Measurements from ENCODE around the gene NPR3. TPM values are rescaled to one million over a fixed set of nuclear protein-coding genes. Genes with fewer than 3 reads are reported as not detected.

The NPR3 gene
- total and polyA plus RNA-seq, 5 donors: 12.6 to 85.3 (median 62.3) TPM

- Histone ChIP-seq H3K4me3 (ENCODE audit: low read length) (no peak overlapping the region), H3K27ac (ENCODE audit: low read length) (no peak overlapping the region), H3K27me3 (ENCODE audit: control insufficient read depth, insufficient read depth) (no peaks in the 10 kb centered on the region), H3K4me1 (ENCODE audit: control insufficient read depth, insufficient read depth, low read length) (no peaks in the 10 kb centered on the region), H3K9me3 (ENCODE audit: control insufficient read depth, low read length) (peaks cover 2% of the 10 kb centered on the region)
- ATAC-seq (no peak), DNase-seq (no peak)
- intact Hi-C loops (cut with DNase I): no loop called here
These were observed 18.5 kb downstream of the NPR3 start for GRCh38 chr5:32729651-32730050.

DNA sequence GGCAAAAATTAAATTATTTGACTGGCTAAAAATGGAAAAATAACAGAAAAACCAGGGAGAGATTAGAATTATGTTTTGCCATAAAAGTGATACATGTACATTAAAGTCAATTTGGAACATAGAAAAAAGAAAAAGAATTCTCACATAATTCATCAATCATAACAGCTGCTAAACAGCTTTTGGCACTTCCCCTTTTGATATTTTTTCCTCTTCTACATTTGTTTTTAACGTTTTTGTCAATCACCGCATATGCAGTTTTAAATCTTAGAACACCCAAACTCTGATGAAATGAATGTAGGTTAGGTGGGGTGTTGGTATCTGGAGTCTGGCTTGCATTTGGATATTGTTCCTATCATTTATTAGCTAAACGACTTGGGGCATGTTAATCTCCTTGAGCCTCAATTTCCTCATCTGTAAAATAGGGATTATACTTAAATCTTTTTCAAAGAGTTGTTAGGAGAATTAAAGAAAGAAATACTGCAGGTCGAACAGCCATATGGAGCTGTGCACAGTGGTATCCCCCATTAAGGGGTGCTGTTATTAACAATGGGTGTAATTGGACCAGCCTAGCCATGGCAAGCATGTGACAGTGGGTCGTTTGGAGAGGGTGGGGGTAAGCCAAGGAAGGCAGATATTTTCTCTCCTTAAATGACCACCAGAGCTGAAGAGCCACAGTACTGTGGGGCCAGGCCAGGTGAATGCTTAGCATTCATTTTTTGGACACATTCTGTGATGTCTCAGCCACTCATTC is 22.6 kb downstream of the NPR3 start:
- H3K4me1 ChIP-seq (ENCODE audit: control insufficient read depth, insufficient read depth, low read length): peaks cover 3% of the 10 kb centered on the region
- ATAC-seq: peak in 1 of 2 donors; percentile 14
- intact Hi-C loops (cut with DNase I): no loop called here
- no peak overlapping the region for H3K27ac ChIP-seq (ENCODE audit: low read length)
- no peaks in the 10 kb centered on the region for H3K27me3 ChIP-seq (ENCODE audit: control insufficient read depth, insufficient read depth)
- H3K4me3 ChIP-seq (ENCODE audit: low read length): no peak overlapping the region
- WGBS: 65% methylated on average over 5 of the region's 5 CpGs
- DNase-seq: no peak
- H3K9me3 ChIP-seq (ENCODE audit: control insufficient read depth, low read length): no peaks in the 10 kb centered on the region

DNA sequence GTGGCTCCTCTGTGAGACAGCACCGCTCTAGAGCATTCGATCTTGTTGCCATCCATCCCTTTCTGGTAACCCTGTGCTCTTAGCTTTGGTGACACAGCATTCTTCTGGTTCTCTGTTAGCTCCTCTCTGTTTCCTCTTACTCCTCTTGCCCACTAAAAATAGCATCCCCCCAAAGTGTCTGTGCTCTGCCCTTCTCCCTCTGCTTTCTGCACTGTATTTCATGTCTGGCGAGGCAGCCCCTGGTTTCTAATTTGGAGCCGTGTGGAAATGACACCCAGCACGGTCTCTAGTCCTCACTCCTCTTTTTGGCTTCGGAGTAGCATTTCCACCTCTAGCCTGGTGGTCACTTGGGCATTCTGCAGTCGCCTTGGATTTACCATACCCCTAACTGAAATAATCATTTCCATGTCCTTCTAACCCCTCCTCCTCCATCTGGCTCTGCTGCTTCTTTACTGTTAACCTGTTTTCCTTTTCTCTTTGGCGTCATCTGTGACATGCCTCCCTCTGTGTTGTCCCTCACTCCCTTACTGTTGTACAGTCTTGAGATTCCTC is 23.8 kb downstream of the NPR3 start:
- Histone ChIP-seq H3K9me3 (ENCODE audit: control insufficient read depth, low read length) (no peaks in the 10 kb centered on the region), H3K4me1 (ENCODE audit: control insufficient read depth, insufficient read depth, low read length) (peaks cover 3% of the 10 kb centered on the region), H3K27ac (ENCODE audit: low read length) (no peak overlapping the region), H3K4me3 (ENCODE audit: low read length) (no peak overlapping the region), H3K27me3 (ENCODE audit: control insufficient read depth, insufficient read depth) (no peaks in the 10 kb centered on the region)
- ATAC-seq (peak in 1 of 2 donors; percentile 30), DNase-seq (no peak)
- intact Hi-C loops (cut with DNase I): no loop called here
- WGBS: 73% methylated on average over 8 of the region's 8 CpGs

DNA sequence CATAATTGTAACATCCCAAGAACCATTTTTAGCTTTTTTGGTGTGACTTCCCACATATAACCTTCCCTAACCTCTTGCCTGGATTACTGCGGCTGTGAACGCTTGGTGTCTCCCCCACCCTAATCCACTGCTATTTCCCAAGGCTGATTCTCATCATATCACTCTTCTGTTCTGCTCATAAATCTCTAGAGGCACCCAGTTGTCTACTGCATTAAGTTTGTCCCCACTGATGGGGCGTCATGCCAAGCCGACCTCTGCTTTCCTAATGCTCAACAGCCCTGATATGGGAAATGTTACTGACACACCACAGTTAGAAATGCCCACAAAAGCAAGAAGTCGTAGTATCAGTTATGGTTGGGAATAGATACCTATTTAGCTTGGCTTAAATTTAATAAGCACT is 24.4 kb downstream of the NPR3 start:
- no peaks in the 10 kb centered on the region for H3K9me3 ChIP-seq (ENCODE audit: control insufficient read depth, low read length)
- H3K4me1 ChIP-seq (ENCODE audit: control insufficient read depth, insufficient read depth, low read length): peaks cover 3% of the 10 kb centered on the region
- H3K27me3 ChIP-seq (ENCODE audit: control insufficient read depth, insufficient read depth): no peaks in the 10 kb centered on the region
- no peak overlapping the region for H3K4me3 ChIP-seq (ENCODE audit: low read length)
- intact Hi-C loops (cut with DNase I): no loop called here
- H3K27ac ChIP-seq (ENCODE audit: low read length): no peak overlapping the region
- ATAC-seq: peak; percentile 44 to 63
- 72% methylated on average over 5 of the region's 5 CpGs for WGBS
- peak; percentile 33 to 77 (median 75) for DNase-seq

GRCh38 chr5:32736842-32737241 is 25.7 kb downstream of the NPR3 start:
- DNase-seq: no peak
- WGBS: 57% methylated on average over 3 of the region's 3 CpGs
- intact Hi-C loops (cut with DNase I): no loop called here

DNA sequence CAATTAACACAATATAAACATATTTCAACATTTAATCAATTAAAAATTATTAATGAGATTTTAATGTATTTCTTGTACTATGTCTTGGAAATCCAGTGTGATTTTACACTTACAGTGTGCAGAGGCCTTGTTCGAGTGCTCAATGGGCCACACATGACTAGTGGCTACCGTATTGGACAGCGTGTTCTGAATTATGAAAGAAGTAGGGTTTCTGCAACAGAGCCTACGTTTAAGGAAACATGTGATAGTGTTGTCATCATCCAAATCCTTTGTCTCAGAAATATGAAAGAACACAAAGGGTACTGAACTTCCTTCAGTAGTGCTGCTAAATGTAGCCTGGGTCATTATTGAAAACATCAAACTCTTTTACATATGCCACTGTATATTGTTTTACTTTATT is 29.5 kb downstream of the NPR3 start:
- Histone ChIP-seq H3K27ac (ENCODE audit: low read length) (no peak overlapping the region), H3K4me3 (ENCODE audit: low read length) (no peak overlapping the region), H3K9me3 (ENCODE audit: control insufficient read depth, low read length) (no peaks in the 10 kb centered on the region), H3K4me1 (ENCODE audit: control insufficient read depth, insufficient read depth, low read length) (no peaks in the 10 kb centered on the region), H3K27me3 (ENCODE audit: control insufficient read depth, insufficient read depth) (no peaks in the 10 kb centered on the region)
- WGBS: 67% methylated on average over 4 of the region's 4 CpGs
- no peak for DNase-seq
- ATAC-seq: no peak
- intact Hi-C loops (cut with DNase I): no loop called here

More at GRCh38 chr5:32736842-32737241, 25.7 kb downstream of the NPR3 start:
- ATAC-seq: no peak
- Histone ChIP-seq H3K4me3 (ENCODE audit: low read length) (no peak overlapping the region), H3K27me3 (ENCODE audit: control insufficient read depth, insufficient read depth) (no peaks in the 10 kb centered on the region), H3K27ac (ENCODE audit: low read length) (no peak overlapping the region), H3K4me1 (ENCODE audit: control insufficient read depth, insufficient read depth, low read length) (peaks cover 3% of the 10 kb centered on the region), H3K9me3 (ENCODE audit: control insufficient read depth, low read length) (no peaks in the 10 kb centered on the region)

DNA sequence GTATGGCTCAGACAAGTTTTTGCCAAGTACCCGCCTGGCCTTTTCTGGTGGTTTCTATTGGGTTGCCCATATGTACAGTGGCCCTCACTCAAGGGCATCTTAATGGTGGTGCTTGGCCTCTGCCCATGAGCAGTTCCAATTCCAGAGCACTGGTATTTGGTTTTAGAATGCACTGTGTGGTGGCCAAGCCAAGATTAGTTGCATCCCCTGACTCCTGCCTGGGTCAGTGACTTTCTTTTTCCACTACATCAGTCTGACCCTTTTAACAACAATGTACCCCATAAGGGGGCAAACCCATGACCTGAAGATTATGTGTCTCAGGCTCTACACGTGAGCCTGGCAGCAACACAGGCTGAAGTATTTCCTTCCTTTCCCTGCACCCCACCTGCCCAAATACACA is 34.2 kb downstream of the NPR3 start:
- H3K27me3 ChIP-seq (ENCODE audit: control insufficient read depth, insufficient read depth): no peaks in the 10 kb centered on the region
- DNase-seq (no peak), ATAC-seq (peak in 1 of 2 donors; percentile 87)
- no peak overlapping the region for H3K4me3 ChIP-seq (ENCODE audit: low read length)
- intact Hi-C loops (cut with DNase I): no loop called here
- H3K4me1 ChIP-seq (ENCODE audit: control insufficient read depth, insufficient read depth, low read length): no peaks in the 10 kb centered on the region
- no peaks in the 10 kb centered on the region for H3K9me3 ChIP-seq (ENCODE audit: control insufficient read depth, low read length)
- H3K27ac ChIP-seq (ENCODE audit: low read length): no peak overlapping the region
- 57% methylated on average over 2 of the region's 2 CpGs for WGBS

DNA sequence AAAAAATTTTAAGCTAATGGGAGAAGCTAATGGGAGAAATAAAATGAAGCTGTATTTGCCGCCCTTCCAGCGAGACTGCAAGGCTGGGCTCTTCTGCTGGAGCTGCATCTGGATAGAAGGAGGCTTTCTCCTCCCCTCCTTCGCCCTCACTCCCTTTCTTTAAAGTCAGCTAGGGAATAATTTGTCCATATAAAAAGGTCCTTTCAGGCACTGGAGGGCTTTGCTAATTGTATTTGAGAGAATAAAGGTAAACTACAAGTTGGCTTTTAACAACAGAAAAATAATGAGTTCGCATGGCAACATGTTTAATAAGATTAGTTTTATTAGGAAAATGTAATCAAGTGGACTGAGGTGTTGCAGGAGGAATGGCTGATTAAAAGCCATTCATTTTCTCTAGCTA is 41.3 kb downstream of the NPR3 start:
- no peak for ATAC-seq
- H3K9me3 ChIP-seq (ENCODE audit: control insufficient read depth, low read length): no peaks in the 10 kb centered on the region
- 91% methylated on average over 4 of the region's 4 CpGs for WGBS

GRCh38 chr5:32753051-32753450 is 41.9 kb downstream of the NPR3 start:
- no peak for DNase-seq
- peaks cover 2% of the 10 kb centered on the region for H3K4me1 ChIP-seq (ENCODE audit: control insufficient read depth, insufficient read depth, low read length)

More for the DNA sequence above, 41.3 kb downstream of the NPR3 start:
- H3K27ac ChIP-seq (ENCODE audit: low read length): no peak overlapping the region
- no peak for DNase-seq
- H3K4me3 ChIP-seq (ENCODE audit: low read length): no peak overlapping the region
- intact Hi-C loops (cut with DNase I): no loop called here
- H3K4me1 ChIP-seq (ENCODE audit: control insufficient read depth, insufficient read depth, low read length): peaks cover 2% of the 10 kb centered on the region
- no peaks in the 10 kb centered on the region for H3K27me3 ChIP-seq (ENCODE audit: control insufficient read depth, insufficient read depth)

GRCh38 chr5:32753765-32754164 is 42.6 kb downstream of the NPR3 start:
- no peak overlapping the region for H3K4me3 ChIP-seq (ENCODE audit: low read length)
- ATAC-seq: no peak

More at GRCh38 chr5:32753051-32753450, 41.9 kb downstream of the NPR3 start:
- 85% methylated on average over 2 of the region's 2 CpGs for WGBS
- no peak overlapping the region for H3K27ac ChIP-seq (ENCODE audit: low read length)
- no peak overlapping the region for H3K4me3 ChIP-seq (ENCODE audit: low read length)
- intact Hi-C loops (cut with DNase I): no loop called here
- ATAC-seq: no peak
- no peaks in the 10 kb centered on the region for H3K9me3 ChIP-seq (ENCODE audit: control insufficient read depth, low read length)
- no peaks in the 10 kb centered on the region for H3K27me3 ChIP-seq (ENCODE audit: control insufficient read depth, insufficient read depth)

DNA sequence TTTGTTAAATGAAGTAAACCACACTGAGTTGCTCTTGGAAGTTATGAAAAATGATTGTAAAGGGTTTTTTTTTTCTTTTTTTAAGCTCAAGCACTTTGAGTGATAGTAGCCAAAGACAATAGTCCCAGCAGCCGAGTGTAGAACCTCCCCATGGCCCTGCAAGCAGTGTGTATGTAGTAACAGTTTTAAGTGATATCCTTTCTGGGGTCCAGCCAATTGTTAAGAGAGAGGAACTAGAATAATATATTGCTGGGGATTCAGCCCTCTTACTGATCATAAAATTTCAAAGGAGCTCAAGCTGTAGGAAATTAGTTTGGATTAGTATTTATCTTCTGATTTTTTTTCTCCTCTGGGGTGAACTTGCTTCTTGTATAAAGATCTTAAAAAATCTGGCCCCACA is 43.2 kb downstream of the NPR3 start:
- DNase-seq: peak in 1 of 3 donors; percentile 37
- Histone ChIP-seq H3K4me1 (ENCODE audit: control insufficient read depth, insufficient read depth, low read length) (peaks cover 2% of the 10 kb centered on the region), H3K27me3 (ENCODE audit: control insufficient read depth, insufficient read depth) (no peaks in the 10 kb centered on the region), H3K4me3 (ENCODE audit: low read length) (no peak overlapping the region), H3K9me3 (ENCODE audit: control insufficient read depth, low read length) (no peaks in the 10 kb centered on the region), H3K27ac (ENCODE audit: low read length) (no peak overlapping the region)
- intact Hi-C loops (cut with DNase I): no loop called here
- ATAC-seq: peak; percentile 59 to 74
- WGBS: 21% methylated on average over 1 of the region's 1 CpG

More at GRCh38 chr5:32753765-32754164, 42.6 kb downstream of the NPR3 start:
- Histone ChIP-seq H3K4me1 (ENCODE audit: control insufficient read depth, insufficient read depth, low read length) (peaks cover 2% of the 10 kb centered on the region), H3K27me3 (ENCODE audit: control insufficient read depth, insufficient read depth) (no peaks in the 10 kb centered on the region), H3K9me3 (ENCODE audit: control insufficient read depth, low read length) (no peaks in the 10 kb centered on the region), H3K27ac (ENCODE audit: low read length) (no peak overlapping the region)
- DNase-seq: no peak
- intact Hi-C loops (cut with DNase I): no loop called here

Measured in right cardiac atrium (tissue), 5 donors.